ENCODE data around the gene SNTB2. TPM values are rescaled to one million over a fixed set of nuclear protein-coding genes. Genes with fewer than 3 reads are reported as not detected.

The SNTB2 gene
- total RNA-seq, 4 donors from 2014 or later, result 39.1 to 137 (median 43.0) TPM

- Histone ChIP-seq H3K9me3 (no peaks in the 10 kb centered on the region), H3K4me3 (no peak overlapping the region), H3K36me3 (peaks cover 0 to 68% of the 10 kb centered on the region in 2 donors), H3K27ac (no peak overlapping the region), H3K27me3 (no peaks in the 10 kb centered on the region), H3K4me1 (peaks cover 0 to 45% (median 14%) of the 10 kb centered on the region in 3 donors)
- no peak for ATAC-seq
- TF ChIP-seq CTCF (IDR thresholded peaks at IDR 0.05) (no peak), POLR2A (IDR thresholded peaks at IDR 0.05) (no peak), POLR2AphosphoS5 (IDR thresholded peaks at IDR 0.05) (no peak), EP300 (IDR thresholded peaks at IDR 0.05) (no peak)
- WGBS, 2 donors (ENCODE audit: low coverage in 1 of 2), result 75 to 96% methylated on average over 3 to 4 of the region's 11 CpGs
These were observed 127.6 kb downstream of the SNTB2 start for GRCh38 chr16:69314534-69314933.

GRCh38 chr16:69315486-69316311 is 128.7 kb downstream of the SNTB2 start:
- TF ChIP-seq EP300 (IDR thresholded peaks at IDR 0.05), result no peak
- TF ChIP-seq POLR2A (IDR thresholded peaks at IDR 0.05), result no peak
- TF ChIP-seq CTCF (IDR thresholded peaks at IDR 0.05), result no peak
- no peak for TF ChIP-seq POLR2AphosphoS5 (IDR thresholded peaks at IDR 0.05)
- ATAC-seq, result no peak
- Histone ChIP-seq H3K4me1 (peaks cover 0 to 39% (median 11%) of the 10 kb centered on the region in 3 donors), H3K36me3 (peaks cover 0 to 79% of the 10 kb centered on the region in 2 donors), H3K27ac (no peak overlapping the region), H3K9me3 (no peaks in the 10 kb centered on the region), H3K27me3 (no peaks in the 10 kb centered on the region), H3K4me3 (no peak overlapping the region)
- 80 to 86% methylated on average over 1 to 18 of the region's 30 CpGs for WGBS, 2 donors (ENCODE audit: low coverage in 1 of 2)

GRCh38 chr16:69316595-69317034 is 129.7 kb downstream of the SNTB2 start:
- H3K36me3 ChIP-seq, result peaks cover 0 to 89% of the 10 kb centered on the region in 2 donors
- H3K4me3 ChIP-seq, result no peak overlapping the region
- H3K9me3 ChIP-seq, result no peaks in the 10 kb centered on the region
- H3K27me3 ChIP-seq, result no peaks in the 10 kb centered on the region
- peaks cover 0 to 39% (median 11%) of the 10 kb centered on the region in 3 donors for H3K4me1 ChIP-seq
- ATAC-seq, result no peak
- no peak for TF ChIP-seq POLR2A (IDR thresholded peaks at IDR 0.05)
- no peak for TF ChIP-seq EP300 (IDR thresholded peaks at IDR 0.05)
- no peak for TF ChIP-seq CTCF (IDR thresholded peaks at IDR 0.05)
- no peak for TF ChIP-seq POLR2AphosphoS5 (IDR thresholded peaks at IDR 0.05)
- 97% methylated on average over 8 of the region's 17 CpGs; no CpG with 5 or more reads in 1 of the 2 donors for WGBS, 2 donors (ENCODE audit: low coverage in 1 of 2)
- H3K27ac ChIP-seq, result no peak overlapping the region

- TF ChIP-seq POLR2A (IDR thresholded peaks at IDR 0.05) (no peak), EP300 (IDR thresholded peaks at IDR 0.05) (no peak), CTCF (IDR thresholded peaks at IDR 0.05) (no peak), POLR2AphosphoS5 (IDR thresholded peaks at IDR 0.05) (no peak)
- 100% methylated on average over 2 of the region's 30 CpGs; no CpG with 5 or more reads in 1 of the 2 donors for WGBS, 2 donors (ENCODE audit: low coverage in 1 of 2)
- Histone ChIP-seq H3K4me1 (peaks cover 0 to 22% (median 0%) of the 10 kb centered on the region in 3 donors), H3K27ac (no peak overlapping the region), H3K27me3 (no peaks in the 10 kb centered on the region), H3K4me3 (no peak overlapping the region), H3K9me3 (no peaks in the 10 kb centered on the region), H3K36me3 (peaks cover 0 to 100% of the 10 kb centered on the region in 2 donors)
- ATAC-seq, result no peak
These were observed 131.4 kb downstream of the SNTB2 start for GRCh38 chr16:69318177-69318910.
